Liver (tissue), 3 donors: ENCODE results near the gene PPARA.
A peak's percentile ranks its signal among the peaks of the same experiment; 100 is the strongest.

Experiments used
- ATF3 ChIP-seq: IDR thresholded peaks from 2 replicates; pipeline ENCODE4 v1.6.1; 2016; ENCODE audit warnings: antibody characterized with exemption
- EGR1 ChIP-seq, 2 donors: IDR thresholded peaks; 2 replicates each; pipeline ENCODE4 v1.6.1; 2016 to 2018; ENCODE audit warnings: antibody characterized with exemption in 2 of 2, low read depth in 2 of 2
- FOXA1 ChIP-seq: IDR thresholded peaks from 2 replicates; pipeline ENCODE4 v1.6.1; 2016; ENCODE audit warnings: antibody characterized with exemption
- GABPA ChIP-seq, 2 donors: IDR thresholded peaks in 1 of 2; conservative IDR thresholded peaks in 1 of 2; 2 replicates each; pipeline ENCODE4 v1.6.1; 2016; ENCODE audit warnings: antibody characterized with exemption in 2 of 2, mild to moderate bottlenecking in 1 of 2, moderate library complexity in 1 of 2
- HNF4A ChIP-seq, 2 donors: conservative IDR thresholded peaks; 2 replicates each; pipeline ENCODE4 v1.6.1; 2016; ENCODE audit warnings: antibody characterized with exemption in 2 of 2, mild to moderate bottlenecking in 2 of 2
- JUND ChIP-seq, 2 donors: IDR thresholded peaks; 2 replicates each; pipeline ENCODE4 v1.6.1; 2016; ENCODE audit warnings: antibody characterized with exemption in 2 of 2
- NR2F2 ChIP-seq: IDR thresholded peaks from 2 replicates; pipeline ENCODE4 v1.6.1; 2016; ENCODE audit warnings: antibody characterized with exemption
- RAD21 ChIP-seq, 2 donors: IDR thresholded peaks; 2 replicates each; pipeline ENCODE4 v1.6.1; 2016; ENCODE audit warnings: antibody characterized with exemption in 2 of 2, mild to moderate bottlenecking in 2 of 2
- RXRA ChIP-seq, 2 donors: IDR thresholded peaks; 2 replicates each; pipeline ENCODE4 v1.6.1; 2017 to 2018; ENCODE audit warnings: antibody characterized with exemption in 2 of 2, mild to moderate bottlenecking in 1 of 2
- SP1 ChIP-seq: IDR thresholded peaks from 2 replicates; pipeline ENCODE4 v1.6.1; 2018; ENCODE audit warnings: antibody characterized with exemption, mild to moderate bottlenecking
- TAF1 ChIP-seq: conservative IDR thresholded peaks from 2 replicates; pipeline ENCODE4 v1.6.1; 2016; ENCODE audit warnings: antibody characterized with exemption, mild to moderate bottlenecking
- YY1 ChIP-seq: IDR thresholded peaks from 2 replicates; pipeline ENCODE4 v1.6.1; 2016; ENCODE audit warnings: antibody characterized with exemption, mild to moderate bottlenecking
- TF ChIP-seq, protein P1 (sequence below): fragments of 150-350 bp; IDR thresholded peaks from 2 replicates; pipeline ENCODE4 v1.5.1; 2017; ENCODE audit warnings: improper control_type of control experiment, low read depth, low read length; ENCODE audit not compliant: missing input control
- TF ChIP-seq, protein P2 (sequence below): IDR thresholded peaks from 2 replicates; pipeline ENCODE4 v1.6.1; 2016; ENCODE audit warnings: antibody characterized with exemption
- donor health status: healthy.
- donor health status: healthy.

DNA sequence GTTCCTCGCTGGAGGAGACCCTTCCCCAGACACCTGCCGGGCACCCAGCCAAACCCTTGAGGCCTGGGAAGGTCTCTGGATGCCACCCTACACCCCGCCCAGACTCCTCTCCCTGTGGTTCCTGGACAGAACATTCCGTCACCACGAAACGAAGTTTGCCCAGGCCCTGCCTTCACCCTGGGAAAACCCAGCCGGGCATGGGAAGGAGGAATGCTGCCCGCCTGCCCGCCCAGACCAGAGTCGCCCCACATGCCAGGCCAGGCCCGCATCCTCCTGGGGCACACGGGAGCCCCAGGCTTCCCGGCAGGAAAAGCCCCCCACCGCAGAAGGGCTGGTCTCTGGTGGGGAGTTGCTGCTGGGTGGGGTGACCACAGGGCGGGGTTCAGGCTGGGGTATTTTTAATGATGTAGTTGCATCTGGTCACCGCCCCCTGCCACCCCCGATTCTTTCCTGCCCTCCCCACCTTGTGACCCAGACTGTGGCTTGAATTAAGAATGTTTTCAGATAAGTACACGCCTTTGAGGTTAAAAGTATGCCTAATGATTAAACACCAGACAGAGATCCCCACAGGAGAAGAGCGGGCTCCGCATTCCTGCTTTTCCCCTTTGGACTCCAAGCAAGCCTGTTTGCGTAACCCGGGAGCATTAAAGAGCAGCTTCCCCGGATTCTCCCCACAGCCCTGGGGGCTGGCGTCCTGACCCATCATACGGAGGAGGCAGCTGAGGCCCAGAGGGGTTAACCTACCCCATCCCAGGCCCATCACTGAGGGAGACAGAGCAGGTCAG lies 44.6 kb upstream of the PPARA start:
- TF ChIP-seq, protein P1, sequence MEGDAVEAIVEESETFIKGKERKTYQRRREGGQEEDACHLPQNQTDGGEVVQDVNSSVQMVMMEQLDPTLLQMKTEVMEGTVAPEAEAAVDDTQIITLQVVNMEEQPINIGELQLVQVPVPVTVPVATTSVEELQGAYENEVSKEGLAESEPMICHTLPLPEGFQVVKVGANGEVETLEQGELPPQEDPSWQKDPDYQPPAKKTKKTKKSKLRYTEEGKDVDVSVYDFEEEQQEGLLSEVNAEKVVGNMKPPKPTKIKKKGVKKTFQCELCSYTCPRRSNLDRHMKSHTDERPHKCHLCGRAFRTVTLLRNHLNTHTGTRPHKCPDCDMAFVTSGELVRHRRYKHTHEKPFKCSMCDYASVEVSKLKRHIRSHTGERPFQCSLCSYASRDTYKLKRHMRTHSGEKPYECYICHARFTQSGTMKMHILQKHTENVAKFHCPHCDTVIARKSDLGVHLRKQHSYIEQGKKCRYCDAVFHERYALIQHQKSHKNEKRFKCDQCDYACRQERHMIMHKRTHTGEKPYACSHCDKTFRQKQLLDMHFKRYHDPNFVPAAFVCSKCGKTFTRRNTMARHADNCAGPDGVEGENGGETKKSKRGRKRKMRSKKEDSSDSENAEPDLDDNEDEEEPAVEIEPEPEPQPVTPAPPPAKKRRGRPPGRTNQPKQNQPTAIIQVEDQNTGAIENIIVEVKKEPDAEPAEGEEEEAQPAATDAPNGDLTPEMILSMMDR, result no peak
- TF ChIP-seq NR2F2 (peak; percentile 43), JUND (IDR thresholded peaks at IDR 0.05) (no peak), RAD21 (IDR thresholded peaks at IDR 0.05) (no peak), GABPA (IDR thresholded peaks at IDR 0.05 in 1 of 2, conservative IDR thresholded peaks at IDR 0.05 in 1 of 2) (no peak), TAF1 (no peak), YY1 (no peak), HNF4A (conservative IDR thresholded peaks at IDR 0.05) (peak; percentile 51 to 74), ATF3 (no peak), EGR1 (IDR thresholded peaks at IDR 0.05; ENCODE audit: low read depth in 2 of 2) (no peak), RXRA (IDR thresholded peaks at IDR 0.05) (peak in 1 of 2 donors; percentile 62), FOXA1 (no peak), SP1 (peak; percentile 71)
- TF ChIP-seq, protein P2, sequence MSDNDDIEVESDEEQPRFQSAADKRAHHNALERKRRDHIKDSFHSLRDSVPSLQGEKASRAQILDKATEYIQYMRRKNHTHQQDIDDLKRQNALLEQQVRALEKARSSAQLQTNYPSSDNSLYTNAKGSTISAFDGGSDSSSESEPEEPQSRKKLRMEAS, result no peak
